Skeletal muscle tissue (tissue), 2 donors: ENCODE measurements around the gene ZCCHC10. TPM values are rescaled to one million over a fixed set of nuclear protein-coding genes. Genes with fewer than 3 reads are reported as not detected.

Experiments
- small RNA-seq: library from RNA; depleted of rRNA; stranded (forward); fragments of <200 nt; gene quantifications from one replicate; pipeline ENCODE3, GENCODE V24; 2014
- total RNA-seq: library from RNA; depleted of rRNA; stranded (reverse); fragments of >200 nt; gene quantifications from one replicate; pipeline ENCODE4 v1.2.3, GENCODE V29; 2014

Gene ZCCHC10
- total RNA-seq, 1 donor from 2014 or later: 11.0 TPM

Small RNA genes lying within 50 kb of the gene (small RNA-seq; reads per million reads assigned to genes)
- gene AC113410.1 (not detected), gene AC113410.3 (not detected), gene ATP6V0E1P1 (not detected), gene RF00019 (not detected)

Other genes with a start within 250 kb of the ZCCHC10 start
- 28.7 TPM for gene SEPTIN8, start 249.3 kb downstream of the ZCCHC10 start, total RNA-seq
- gene SOWAHA, start 213.2 kb downstream of the ZCCHC10 start, total RNA-seq: under 0.01 TPM
- 1.6 TPM for gene SHROOM1, start 195.9 kb downstream of the ZCCHC10 start, total RNA-seq
- 0.52 TPM for gene GDF9, start 160.1 kb downstream of the ZCCHC10 start, total RNA-seq
- 135 TPM for gene UQCRQ, start 159.9 kb downstream of the ZCCHC10 start, total RNA-seq
- 2.1 TPM for gene LEAP2, start 152.9 kb downstream of the ZCCHC10 start, total RNA-seq
- 35.5 TPM for gene AFF4, start 62.9 kb downstream of the ZCCHC10 start, total RNA-seq
- 59.0 TPM for gene HSPA4, start 25.5 kb upstream of the ZCCHC10 start, total RNA-seq